ENCODE results near the gene SLC22A7.
A peak's percentile ranks its signal among the peaks of the same experiment; 100 is the strongest.

Gene SLC22A7, protein sequence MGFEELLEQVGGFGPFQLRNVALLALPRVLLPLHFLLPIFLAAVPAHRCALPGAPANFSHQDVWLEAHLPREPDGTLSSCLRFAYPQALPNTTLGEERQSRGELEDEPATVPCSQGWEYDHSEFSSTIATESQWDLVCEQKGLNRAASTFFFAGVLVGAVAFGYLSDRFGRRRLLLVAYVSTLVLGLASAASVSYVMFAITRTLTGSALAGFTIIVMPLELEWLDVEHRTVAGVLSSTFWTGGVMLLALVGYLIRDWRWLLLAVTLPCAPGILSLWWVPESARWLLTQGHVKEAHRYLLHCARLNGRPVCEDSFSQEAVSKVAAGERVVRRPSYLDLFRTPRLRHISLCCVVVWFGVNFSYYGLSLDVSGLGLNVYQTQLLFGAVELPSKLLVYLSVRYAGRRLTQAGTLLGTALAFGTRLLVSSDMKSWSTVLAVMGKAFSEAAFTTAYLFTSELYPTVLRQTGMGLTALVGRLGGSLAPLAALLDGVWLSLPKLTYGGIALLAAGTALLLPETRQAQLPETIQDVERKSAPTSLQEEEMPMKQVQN

DNA sequence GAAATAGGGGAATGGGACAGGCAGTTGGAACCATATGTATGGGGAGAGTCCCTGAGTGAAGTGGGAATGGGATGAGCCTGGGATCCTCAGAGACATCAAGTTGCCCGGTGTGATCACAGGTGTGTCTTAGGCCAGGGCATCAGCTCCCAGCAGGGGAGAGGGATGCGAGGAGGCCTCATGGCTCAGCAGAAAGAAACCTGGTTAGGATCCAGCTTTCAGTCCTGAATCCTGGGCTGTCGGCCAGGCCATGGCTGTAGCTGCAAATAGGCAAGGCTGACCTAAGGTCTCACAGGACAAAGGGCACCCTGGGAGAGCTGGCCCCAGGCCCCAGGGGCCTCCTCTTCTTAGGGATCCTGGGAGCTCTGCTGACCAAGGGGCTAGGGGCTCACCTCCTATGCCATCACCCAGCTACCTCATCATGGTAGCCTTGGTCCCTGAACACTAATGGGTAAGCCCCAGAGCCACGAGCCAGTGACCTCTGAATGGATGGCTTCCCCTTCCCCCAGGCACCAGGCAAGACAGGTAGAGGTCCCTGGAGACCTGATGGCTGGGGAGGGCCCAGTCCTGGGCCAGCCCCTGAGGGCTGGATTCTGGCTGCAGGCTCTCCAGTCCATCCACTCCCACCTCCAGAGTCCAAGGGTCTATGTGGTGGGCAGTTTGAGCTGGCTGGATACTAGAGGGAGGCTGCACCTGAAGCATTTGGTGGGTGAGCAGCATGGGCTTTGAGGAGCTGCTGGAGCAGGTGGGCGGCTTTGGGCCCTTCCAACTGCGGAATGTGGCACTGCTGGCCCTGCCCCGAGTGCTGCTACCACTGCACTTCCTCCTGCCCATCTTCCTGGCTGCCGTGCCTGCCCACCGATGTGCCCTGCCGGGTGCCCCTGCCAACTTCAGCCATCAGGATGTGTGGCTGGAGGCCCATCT, at the start of gene SLC22A7:
TSS of gene SLC22A7 (plus strand) at position 617 of the 921 bp plus-strand sequence. CDS start at position 716, 99 bp downstream.
- Histone ChIP-seq H3K9me3 (ENCODE audit: insufficient read depth, low read depth, low read length) (no peaks in the 10 kb centered on the region), H3K36me3 (ENCODE audit: insufficient read depth, low read length) (no peaks in the 10 kb centered on the region), H3K27me3 (ENCODE audit: insufficient read depth, low read length, poor library complexity, severe bottlenecking) (no peaks in the 10 kb centered on the region), H3K4me3 (ENCODE audit: low read length, poor library complexity, severe bottlenecking) (no peak within 1 kb of the TSS), H3K4me1 (ENCODE audit: insufficient read depth, low read length, poor library complexity, severe bottlenecking) (no peaks in the 10 kb centered on the region), H3K79me2 (ENCODE audit: insufficient read depth, low read length) (no peaks in the 10 kb centered on the region), H3K9ac (ENCODE audit: low read depth, low read length, poor library complexity, severe bottlenecking) (no peak within 1 kb of the TSS), H3K9me2 (replicated peaks; ENCODE audit: low read depth, low read length) (no peaks in the 10 kb centered on the region), H2AFZ (ENCODE audit: low read length) (no peak within 1 kb of the TSS), H3K4me2 (ENCODE audit: low read depth, low read length, poor library complexity, severe bottlenecking) (no peak within 1 kb of the TSS), H3F3A (ENCODE audit: low read depth) (no peaks in the 10 kb centered on the region), H4K20me1 (ENCODE audit: insufficient read depth, low read length, poor library complexity, severe bottlenecking) (no peaks in the 10 kb centered on the region)
- TF ChIP-seq, protein P1, sequence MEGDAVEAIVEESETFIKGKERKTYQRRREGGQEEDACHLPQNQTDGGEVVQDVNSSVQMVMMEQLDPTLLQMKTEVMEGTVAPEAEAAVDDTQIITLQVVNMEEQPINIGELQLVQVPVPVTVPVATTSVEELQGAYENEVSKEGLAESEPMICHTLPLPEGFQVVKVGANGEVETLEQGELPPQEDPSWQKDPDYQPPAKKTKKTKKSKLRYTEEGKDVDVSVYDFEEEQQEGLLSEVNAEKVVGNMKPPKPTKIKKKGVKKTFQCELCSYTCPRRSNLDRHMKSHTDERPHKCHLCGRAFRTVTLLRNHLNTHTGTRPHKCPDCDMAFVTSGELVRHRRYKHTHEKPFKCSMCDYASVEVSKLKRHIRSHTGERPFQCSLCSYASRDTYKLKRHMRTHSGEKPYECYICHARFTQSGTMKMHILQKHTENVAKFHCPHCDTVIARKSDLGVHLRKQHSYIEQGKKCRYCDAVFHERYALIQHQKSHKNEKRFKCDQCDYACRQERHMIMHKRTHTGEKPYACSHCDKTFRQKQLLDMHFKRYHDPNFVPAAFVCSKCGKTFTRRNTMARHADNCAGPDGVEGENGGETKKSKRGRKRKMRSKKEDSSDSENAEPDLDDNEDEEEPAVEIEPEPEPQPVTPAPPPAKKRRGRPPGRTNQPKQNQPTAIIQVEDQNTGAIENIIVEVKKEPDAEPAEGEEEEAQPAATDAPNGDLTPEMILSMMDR (conservative IDR thresholded peaks at IDR 0.05; ENCODE audit: low read length), result no peak

DNA sequence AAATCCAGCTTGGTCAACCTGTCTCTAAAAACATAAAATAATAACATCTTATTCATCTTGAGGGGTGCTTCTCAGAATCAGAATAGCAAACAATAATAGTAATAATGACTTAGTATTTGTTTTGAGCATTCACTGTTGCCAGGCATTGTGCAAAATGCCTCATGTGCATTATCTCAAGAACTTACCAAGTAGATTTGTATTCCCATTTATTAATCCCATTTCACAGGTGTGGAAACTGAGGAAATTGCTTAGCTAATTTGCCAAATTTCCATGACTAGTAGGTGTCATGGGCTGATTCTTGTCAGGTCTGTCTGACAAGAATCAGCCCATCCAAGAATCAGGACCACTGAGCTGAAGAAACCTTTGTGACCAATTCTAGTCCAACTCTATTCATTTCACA, 49.3 kb upstream of the SLC22A7 start:
- peaks cover 10% of the 10 kb centered on the region for H3K4me1 ChIP-seq (ENCODE audit: insufficient read depth, low read length, poor library complexity, severe bottlenecking)
- no peaks in the 10 kb centered on the region for H3K27me3 ChIP-seq (ENCODE audit: insufficient read depth, low read length, poor library complexity, severe bottlenecking)
- H3K9me2 ChIP-seq (replicated peaks; ENCODE audit: low read depth, low read length), result no peaks in the 10 kb centered on the region
- no peak overlapping the region for H3K4me3 ChIP-seq (ENCODE audit: low read length, poor library complexity, severe bottlenecking)
- TF ChIP-seq, protein P1 (conservative IDR thresholded peaks at IDR 0.05; ENCODE audit: low read length), result no peak
- no peak for TF ChIP-seq EZH2phosphoT487 (IDR thresholded peaks at IDR 0.05; ENCODE audit: borderline replicate concordance)
- no peaks in the 10 kb centered on the region for H4K20me1 ChIP-seq (ENCODE audit: insufficient read depth, low read length, poor library complexity, severe bottlenecking)
- no peaks in the 10 kb centered on the region for H3K36me3 ChIP-seq (ENCODE audit: insufficient read depth, low read length)
- H3F3A ChIP-seq (ENCODE audit: low read depth), result no peaks in the 10 kb centered on the region
- no peak overlapping the region for H3K4me2 ChIP-seq (ENCODE audit: low read depth, low read length, poor library complexity, severe bottlenecking)
- 0 out of 2 replicates have a peak overlapping the region, but pooled peaks have one; percentile 30 for H2AFZ ChIP-seq (ENCODE audit: low read length)
- no peaks in the 10 kb centered on the region for H3K9me3 ChIP-seq (ENCODE audit: insufficient read depth, low read depth, low read length)
- no peaks in the 10 kb centered on the region for H3K79me2 ChIP-seq (ENCODE audit: insufficient read depth, low read length)
- H3K9ac ChIP-seq (ENCODE audit: low read depth, low read length, poor library complexity, severe bottlenecking), result no peak overlapping the region

DNA sequence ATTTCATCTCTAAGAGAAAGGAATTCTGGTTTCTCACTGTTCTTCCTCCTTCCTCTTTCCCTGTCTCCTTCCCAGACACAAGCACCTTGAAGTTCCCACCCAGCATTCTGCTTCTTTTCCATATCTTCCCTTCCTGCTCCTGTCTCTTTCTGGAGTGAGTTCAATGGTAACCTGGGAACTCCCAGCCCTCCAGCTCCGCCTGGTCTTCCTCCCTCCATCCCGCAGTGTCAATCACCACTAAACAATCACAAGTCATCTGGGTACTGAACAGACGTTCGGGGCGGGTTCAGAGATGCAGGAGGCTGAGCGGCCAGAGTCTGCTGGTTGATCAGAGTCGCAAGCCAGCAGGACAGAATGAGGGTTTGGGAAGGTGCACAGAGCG, 47.1 kb upstream of the SLC22A7 start:
- H3K9ac ChIP-seq (ENCODE audit: low read depth, low read length, poor library complexity, severe bottlenecking), result no peak overlapping the region
- no peak overlapping the region for H3K4me3 ChIP-seq (ENCODE audit: low read length, poor library complexity, severe bottlenecking)
- no peaks in the 10 kb centered on the region for H4K20me1 ChIP-seq (ENCODE audit: insufficient read depth, low read length, poor library complexity, severe bottlenecking)
- no peaks in the 10 kb centered on the region for H3K27me3 ChIP-seq (ENCODE audit: insufficient read depth, low read length, poor library complexity, severe bottlenecking)
- TF ChIP-seq, protein P1 (conservative IDR thresholded peaks at IDR 0.05; ENCODE audit: low read length), result no peak
- no peak for TF ChIP-seq EZH2phosphoT487 (IDR thresholded peaks at IDR 0.05; ENCODE audit: borderline replicate concordance)
- H3K4me1 ChIP-seq (ENCODE audit: insufficient read depth, low read length, poor library complexity, severe bottlenecking), result peaks cover 10% of the 10 kb centered on the region
- no peaks in the 10 kb centered on the region for H3K9me3 ChIP-seq (ENCODE audit: insufficient read depth, low read depth, low read length)
- no peak overlapping the region; the same call in 1 of the 2 replicates for H2AFZ ChIP-seq (ENCODE audit: low read length)
- H3K9me2 ChIP-seq (replicated peaks; ENCODE audit: low read depth, low read length), result no peaks in the 10 kb centered on the region
- H3F3A ChIP-seq (ENCODE audit: low read depth), result no peaks in the 10 kb centered on the region
- no peaks in the 10 kb centered on the region for H3K79me2 ChIP-seq (ENCODE audit: insufficient read depth, low read length)
- H3K36me3 ChIP-seq (ENCODE audit: insufficient read depth, low read length), result no peaks in the 10 kb centered on the region
- no peak overlapping the region for H3K4me2 ChIP-seq (ENCODE audit: low read depth, low read length, poor library complexity, severe bottlenecking)
